Liver (tissue), 3 donors: ENCODE measurements around the gene TMEM9B.

Source experiments
- ATF3 ChIP-seq: IDR thresholded peaks from 2 replicates; pipeline ENCODE4 v1.6.1; 2016; ENCODE audit warnings: antibody characterized with exemption
- FOXA1 ChIP-seq: IDR thresholded peaks from 2 replicates; pipeline ENCODE4 v1.6.1; 2016; ENCODE audit warnings: antibody characterized with exemption
- JUND ChIP-seq, 2 donors: IDR thresholded peaks; 2 replicates each; pipeline ENCODE4 v1.6.1; 2016; ENCODE audit warnings: antibody characterized with exemption in 2 of 2
- NR2F2 ChIP-seq: IDR thresholded peaks from 2 replicates; pipeline ENCODE4 v1.6.1; 2016; ENCODE audit warnings: antibody characterized with exemption
- RAD21 ChIP-seq, 2 donors: IDR thresholded peaks; 2 replicates each; pipeline ENCODE4 v1.6.1; 2016; ENCODE audit warnings: antibody characterized with exemption in 2 of 2, mild to moderate bottlenecking in 2 of 2
- SP1 ChIP-seq: IDR thresholded peaks from 2 replicates; pipeline ENCODE4 v1.6.1; 2018; ENCODE audit warnings: antibody characterized with exemption, mild to moderate bottlenecking
- YY1 ChIP-seq: IDR thresholded peaks from 2 replicates; pipeline ENCODE4 v1.6.1; 2016; ENCODE audit warnings: antibody characterized with exemption, mild to moderate bottlenecking
- TF ChIP-seq, protein P1 (sequence below): fragments of 150-350 bp; IDR thresholded peaks from 2 replicates; pipeline ENCODE4 v1.5.1; 2017; ENCODE audit warnings: improper control_type of control experiment, low read depth, low read length; ENCODE audit not compliant: missing input control
- TF ChIP-seq, protein P2 (sequence below): IDR thresholded peaks from 2 replicates; pipeline ENCODE4 v1.6.1; 2016; ENCODE audit warnings: antibody characterized with exemption, mild to moderate bottlenecking
- donor health status: healthy.
- donor health status: healthy.

GRCh38 chr11:8961401-8961800 is 2.8 kb downstream of the TMEM9B start:
- no peak for TF ChIP-seq YY1
- TF ChIP-seq, protein P1, sequence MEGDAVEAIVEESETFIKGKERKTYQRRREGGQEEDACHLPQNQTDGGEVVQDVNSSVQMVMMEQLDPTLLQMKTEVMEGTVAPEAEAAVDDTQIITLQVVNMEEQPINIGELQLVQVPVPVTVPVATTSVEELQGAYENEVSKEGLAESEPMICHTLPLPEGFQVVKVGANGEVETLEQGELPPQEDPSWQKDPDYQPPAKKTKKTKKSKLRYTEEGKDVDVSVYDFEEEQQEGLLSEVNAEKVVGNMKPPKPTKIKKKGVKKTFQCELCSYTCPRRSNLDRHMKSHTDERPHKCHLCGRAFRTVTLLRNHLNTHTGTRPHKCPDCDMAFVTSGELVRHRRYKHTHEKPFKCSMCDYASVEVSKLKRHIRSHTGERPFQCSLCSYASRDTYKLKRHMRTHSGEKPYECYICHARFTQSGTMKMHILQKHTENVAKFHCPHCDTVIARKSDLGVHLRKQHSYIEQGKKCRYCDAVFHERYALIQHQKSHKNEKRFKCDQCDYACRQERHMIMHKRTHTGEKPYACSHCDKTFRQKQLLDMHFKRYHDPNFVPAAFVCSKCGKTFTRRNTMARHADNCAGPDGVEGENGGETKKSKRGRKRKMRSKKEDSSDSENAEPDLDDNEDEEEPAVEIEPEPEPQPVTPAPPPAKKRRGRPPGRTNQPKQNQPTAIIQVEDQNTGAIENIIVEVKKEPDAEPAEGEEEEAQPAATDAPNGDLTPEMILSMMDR = no peak
- TF ChIP-seq, protein P2, sequence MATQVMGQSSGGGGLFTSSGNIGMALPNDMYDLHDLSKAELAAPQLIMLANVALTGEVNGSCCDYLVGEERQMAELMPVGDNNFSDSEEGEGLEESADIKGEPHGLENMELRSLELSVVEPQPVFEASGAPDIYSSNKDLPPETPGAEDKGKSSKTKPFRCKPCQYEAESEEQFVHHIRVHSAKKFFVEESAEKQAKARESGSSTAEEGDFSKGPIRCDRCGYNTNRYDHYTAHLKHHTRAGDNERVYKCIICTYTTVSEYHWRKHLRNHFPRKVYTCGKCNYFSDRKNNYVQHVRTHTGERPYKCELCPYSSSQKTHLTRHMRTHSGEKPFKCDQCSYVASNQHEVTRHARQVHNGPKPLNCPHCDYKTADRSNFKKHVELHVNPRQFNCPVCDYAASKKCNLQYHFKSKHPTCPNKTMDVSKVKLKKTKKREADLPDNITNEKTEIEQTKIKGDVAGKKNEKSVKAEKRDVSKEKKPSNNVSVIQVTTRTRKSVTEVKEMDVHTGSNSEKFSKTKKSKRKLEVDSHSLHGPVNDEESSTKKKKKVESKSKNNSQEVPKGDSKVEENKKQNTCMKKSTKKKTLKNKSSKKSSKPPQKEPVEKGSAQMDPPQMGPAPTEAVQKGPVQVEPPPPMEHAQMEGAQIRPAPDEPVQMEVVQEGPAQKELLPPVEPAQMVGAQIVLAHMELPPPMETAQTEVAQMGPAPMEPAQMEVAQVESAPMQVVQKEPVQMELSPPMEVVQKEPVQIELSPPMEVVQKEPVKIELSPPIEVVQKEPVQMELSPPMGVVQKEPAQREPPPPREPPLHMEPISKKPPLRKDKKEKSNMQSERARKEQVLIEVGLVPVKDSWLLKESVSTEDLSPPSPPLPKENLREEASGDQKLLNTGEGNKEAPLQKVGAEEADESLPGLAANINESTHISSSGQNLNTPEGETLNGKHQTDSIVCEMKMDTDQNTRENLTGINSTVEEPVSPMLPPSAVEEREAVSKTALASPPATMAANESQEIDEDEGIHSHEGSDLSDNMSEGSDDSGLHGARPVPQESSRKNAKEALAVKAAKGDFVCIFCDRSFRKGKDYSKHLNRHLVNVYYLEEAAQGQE = no peak
- no peak for TF ChIP-seq ATF3
- no peak for TF ChIP-seq RAD21 (IDR thresholded peaks at IDR 0.05)
- TF ChIP-seq JUND (IDR thresholded peaks at IDR 0.05) = no peak
- TF ChIP-seq SP1 = no peak
- no peak for TF ChIP-seq NR2F2
- TF ChIP-seq FOXA1 = no peak
